A673 (cell line): ENCODE data around the gene EEF1A2. TPM values are rescaled to one million over a fixed set of nuclear protein-coding genes. Genes with fewer than 3 reads are reported as not detected.

ENCODE experiments used
- BruUV-seq: library from RNA; stranded (reverse); fragments of 400-500 nt; replicated peaks from 2 replicates; lab custom pipeline; 2021; lab: Mats Ljungman, UMichigan
- CTCF ChIA-PET: fragments of 300-600 bp; sonication (Branson Sonifier 250); formaldehyde crosslinking; loops from one replicate; lab custom pipeline; 2022; ENCODE audit warnings: antibody characterized with exemption; lab: Charles Lee
- POLR2A ChIA-PET: fragments of 300-600 bp; sonication (Branson Sonifier 250); formaldehyde crosslinking; loops from one replicate; lab custom pipeline; 2022; ENCODE audit warnings: antibody characterized with exemption; ENCODE audit not compliant: low non-redundant PET; lab: Charles Lee
- DNase-seq: peaks from one replicate; pipeline ENCODE4 v3.0.0-alpha.2; 2015; ENCODE audit warnings: low spot score
- H3K27ac ChIP-seq: fragments of 200-600 bp; sonication (generic); 2 replicates; pipeline ENCODE4 v1.5.1; 2016; ENCODE audit warnings: mixed run types, low read depth, mild to moderate bottlenecking, mixed read lengths, antibody characterized with exemption, low read length; ENCODE audit not compliant: poor library complexity, severe bottlenecking
- H3K27me3 ChIP-seq: fragments of 200-600 bp; sonication (generic); replicated peaks from 2 replicates; pipeline ENCODE4 v1.6.1; 2017; ENCODE audit warnings: mixed run types, low read depth, mild to moderate bottlenecking, mixed read lengths, antibody characterized with exemption, low read length; ENCODE audit not compliant: insufficient read depth, poor library complexity
- H3K36me3 ChIP-seq: fragments of 200-600 bp; sonication (generic); 2 replicates; pipeline ENCODE4 v1.6.1; 2016; ENCODE audit warnings: mixed run types, mild to moderate bottlenecking, mixed read lengths, antibody characterized with exemption, low read length; ENCODE audit not compliant: insufficient read depth, poor library complexity, severe bottlenecking
- H3K4me1 ChIP-seq: fragments of 200-600 bp; sonication (generic); 2 replicates; pipeline ENCODE4 v1.6.1; 2017; ENCODE audit warnings: mixed run types, mild to moderate bottlenecking, mixed read lengths, antibody characterized with exemption, low read length; ENCODE audit not compliant: insufficient read depth, poor library complexity, severe bottlenecking
- H3K4me3 ChIP-seq: fragments of 200-600 bp; sonication (generic); 2 replicates; pipeline ENCODE4 v1.5.1; 2016; ENCODE audit warnings: low read depth, mixed run types, mild to moderate bottlenecking, mixed read lengths, low read length; ENCODE audit not compliant: poor library complexity, severe bottlenecking
- H3K9me3 ChIP-seq: fragments of 200-600 bp; sonication (generic); 2 replicates; pipeline ENCODE4 v1.6.1; 2016; ENCODE audit warnings: mixed run types, low read depth, mild to moderate bottlenecking, mixed read lengths, antibody characterized with exemption, low read length; ENCODE audit not compliant: poor library complexity, severe bottlenecking
- CTCF ChIP-seq: fragments of 300-800, 200-600 bp; sonication (generic); conservative IDR thresholded peaks from 2 replicates; pipeline ENCODE4 v1.5.1; 2017; ENCODE audit warnings: low read depth, mild to moderate bottlenecking, antibody characterized with exemption, low read length, moderate library complexity, mixed read lengths
- EZH2 ChIP-seq: fragments of 200-600 bp; sonication (generic); IDR thresholded peaks from 2 replicates; pipeline ENCODE4 v1.6.1; 2017; ENCODE audit warnings: borderline replicate concordance, low read depth, mild to moderate bottlenecking, mixed read lengths, antibody characterized with exemption, low read length; ENCODE audit not compliant: poor library complexity, severe bottlenecking
- intact Hi-C: fragments of 100-400 bp; cut with micrococcal nuclease; formaldehyde crosslinking; loops from one replicate; pipeline ENCODE4 v1.10.0; 2022; ENCODE audit not compliant: unreplicated experiment
- total RNA-seq: library from RNA; stranded (reverse); gene quantifications from 2 replicates; pipeline ENCODE4 v1.2.3, GENCODE V29; 2021

Gene EEF1A2
- total RNA-seq, 1 experiment from 2014 or later, result 7.5 TPM

GRCh38 chr20:63534427-63534830 is 35.5 kb upstream of the EEF1A2 start:
- H3K27ac ChIP-seq, result no peak overlapping the region
- no peaks in the 10 kb centered on the region for H3K9me3 ChIP-seq
- DNase-seq, result no peak
- no TSS peak for BruUV-seq
- POLR2A ChIA-PET, result no interaction called here
- H3K27me3 ChIP-seq, result no peaks in the 10 kb centered on the region
- H3K36me3 ChIP-seq, result no peaks in the 10 kb centered on the region
- CTCF ChIA-PET, result no interaction called here
- intact Hi-C loops, result no loop called here
- H3K4me3 ChIP-seq, result no peak overlapping the region
- H3K4me1 ChIP-seq, result peaks cover 5% of the 10 kb centered on the region
- no peak for TF ChIP-seq EZH2
- TF ChIP-seq CTCF, result no peak

DNA sequence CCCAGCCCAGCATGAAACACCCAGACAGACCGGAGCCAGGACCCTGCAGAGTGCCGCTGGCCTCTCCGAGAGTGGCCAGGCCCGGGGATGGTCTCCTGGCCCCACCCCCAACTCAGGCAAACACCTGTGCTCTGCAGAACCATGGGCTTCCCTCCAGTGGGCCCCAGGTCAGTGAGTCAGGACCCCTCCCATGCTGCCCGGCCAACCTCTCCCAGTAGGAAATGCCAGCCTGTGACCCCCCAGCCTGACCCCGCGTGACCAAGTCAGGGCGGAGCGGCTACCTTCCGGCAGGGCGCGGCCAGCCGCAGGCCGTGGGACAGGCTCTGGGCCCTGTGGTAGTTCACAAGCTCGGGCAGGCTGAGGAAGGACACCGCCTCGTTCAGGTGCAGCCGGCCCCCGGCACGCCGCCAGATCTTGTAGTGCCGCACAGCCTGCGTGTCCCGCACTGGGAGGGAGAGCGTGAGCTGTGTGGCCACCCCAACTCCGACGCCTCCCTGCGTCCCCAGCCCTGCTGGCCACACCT is 35.0 kb upstream of the EEF1A2 start:
- no peak for DNase-seq
- intact Hi-C loops, result no loop called here
- Histone ChIP-seq H3K36me3 (no peaks in the 10 kb centered on the region), H3K9me3 (no peaks in the 10 kb centered on the region), H3K27ac (no peak overlapping the region), H3K27me3 (no peaks in the 10 kb centered on the region), H3K4me3 (no peak overlapping the region), H3K4me1 (peaks cover 5% of the 10 kb centered on the region)
- ChIA-PET CTCF (no interaction called here), POLR2A (no interaction called here)
- TF ChIP-seq CTCF, result no peak
- TF ChIP-seq EZH2, result no peak
- BruUV-seq, result no TSS peak

DNA sequence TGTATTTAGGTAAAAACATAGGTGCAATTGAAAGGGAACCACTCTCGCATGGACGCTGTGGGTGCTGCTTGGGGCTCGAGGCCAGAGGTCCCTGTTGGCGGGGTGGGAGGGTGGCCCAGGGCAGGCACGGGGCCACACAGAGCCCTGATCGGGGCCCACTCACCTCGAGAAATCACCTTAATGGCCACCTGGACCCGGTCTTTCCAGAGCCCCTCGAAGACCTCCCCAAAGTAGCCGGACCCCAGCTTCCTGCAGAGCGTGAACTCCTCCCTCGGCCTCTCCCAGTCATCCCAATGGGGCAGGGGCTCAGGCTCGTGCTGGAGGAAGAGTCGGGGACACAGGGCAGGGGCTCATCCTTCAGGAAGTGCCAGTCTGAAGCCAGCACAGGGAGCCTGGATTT is 34.5 kb upstream of the EEF1A2 start:
- DNase-seq, result no peak
- H3K9me3 ChIP-seq, result no peaks in the 10 kb centered on the region
- no TSS peak for BruUV-seq
- no peaks in the 10 kb centered on the region for H3K36me3 ChIP-seq
- no peak for TF ChIP-seq CTCF
- TF ChIP-seq EZH2, result no peak
- POLR2A ChIA-PET, result no interaction called here
- H3K4me3 ChIP-seq, result no peak overlapping the region
- intact Hi-C loops, result no loop called here
- no peak overlapping the region for H3K27ac ChIP-seq
- CTCF ChIA-PET, result no interaction called here
- peaks cover 5% of the 10 kb centered on the region for H3K4me1 ChIP-seq
- no peaks in the 10 kb centered on the region for H3K27me3 ChIP-seq
